GM19035 (cell line): Measurements from ENCODE around the gene FURIN.

Experiments
- ATAC-seq: cut with Tn5 transposase; IDR thresholded peaks from one replicate; pipeline ENCODE4 v1.9.1; 2021; ENCODE audit not compliant: unreplicated experiment

The FURIN gene

GRCh38 chr15:90881978-90882721, 13.8 kb downstream of the FURIN start:
- no peak for ATAC-seq

DNA sequence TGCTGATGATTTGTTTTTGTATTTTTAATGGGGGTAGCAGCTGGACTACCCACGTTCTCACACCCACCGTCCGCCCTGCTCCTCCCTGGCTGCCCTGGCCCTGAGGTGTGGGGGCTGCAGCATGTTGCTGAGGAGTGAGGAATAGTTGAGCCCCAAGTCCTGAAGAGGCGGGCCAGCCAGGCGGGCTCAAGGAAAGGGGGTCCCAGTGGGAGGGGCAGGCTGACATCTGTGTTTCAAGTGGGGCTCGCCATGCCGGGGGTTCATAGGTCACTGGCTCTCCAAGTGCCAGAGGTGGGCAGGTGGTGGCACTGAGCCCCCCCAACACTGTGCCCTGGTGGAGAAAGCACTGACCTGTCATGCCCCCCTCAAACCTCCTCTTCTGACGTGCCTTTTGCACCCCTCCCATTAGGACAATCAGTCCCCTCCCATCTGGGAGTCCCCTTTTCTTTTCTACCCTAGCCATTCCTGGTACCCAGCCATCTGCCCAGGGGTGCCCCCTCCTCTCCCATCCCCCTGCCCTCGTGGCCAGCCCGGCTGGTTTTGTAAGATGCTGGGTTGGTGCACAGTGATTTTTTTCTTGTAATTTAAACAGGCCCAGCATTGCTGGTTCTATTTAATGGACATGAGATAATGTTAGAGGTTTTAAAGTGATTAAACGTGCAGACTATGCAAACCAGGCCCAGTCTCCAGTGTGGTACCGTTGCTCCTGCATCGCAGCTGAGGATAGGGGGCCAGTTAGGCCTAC, 14.6 kb downstream of the FURIN start:
- no peak for ATAC-seq

GRCh38 chr15:90883526-90883975, 15.2 kb downstream of the FURIN start:
- ATAC-seq, result no peak

DNA sequence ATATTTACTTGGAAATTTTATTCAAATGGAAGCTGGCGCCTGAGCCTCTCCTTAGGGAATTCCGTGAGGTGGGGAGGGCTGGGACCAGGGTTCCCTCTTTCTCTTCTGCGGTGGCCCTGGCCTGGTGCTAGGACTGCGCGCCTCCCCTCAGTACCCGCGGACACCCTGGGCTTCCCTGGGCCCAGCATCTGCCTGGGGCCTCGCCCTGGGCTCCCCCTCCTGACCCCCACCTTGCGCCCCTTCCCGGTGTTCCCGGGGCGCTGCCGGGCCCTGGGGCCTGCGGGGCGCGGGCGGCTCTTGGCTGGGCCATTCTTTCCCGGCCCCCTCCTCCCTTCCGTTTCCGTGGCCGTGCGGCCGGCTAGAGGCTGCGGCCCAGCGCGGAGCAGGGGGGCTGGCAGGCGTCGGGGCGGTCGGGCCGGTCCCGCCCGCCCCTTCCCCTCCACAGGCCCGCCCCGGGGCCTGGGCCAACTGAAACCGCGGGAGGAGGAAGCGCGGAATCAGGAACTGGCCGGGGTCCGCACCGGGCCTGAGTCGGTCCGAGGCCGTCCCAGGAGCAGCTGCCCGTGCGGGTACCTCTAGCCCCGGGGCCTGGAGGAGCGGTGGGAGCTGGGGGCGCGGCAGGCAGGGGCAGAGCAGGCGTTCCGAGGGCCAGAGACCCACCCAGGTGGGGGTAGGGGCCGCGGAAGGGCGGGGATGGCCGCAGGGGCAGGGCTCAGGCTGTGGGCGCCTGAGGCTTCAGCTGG, 15.8 kb downstream of the FURIN start, which contains the start of gene FES:
Gene FES, plus strand, starts transcription at position 529 of the 743 bp plus-strand sequence. CDS start 542 bp downstream, outside the sequence.
- no peak for ATAC-seq

GRCh38 chr15:90884719-90885431, 16.5 kb downstream of the FURIN start:
- ATAC-seq, result no peak

DNA sequence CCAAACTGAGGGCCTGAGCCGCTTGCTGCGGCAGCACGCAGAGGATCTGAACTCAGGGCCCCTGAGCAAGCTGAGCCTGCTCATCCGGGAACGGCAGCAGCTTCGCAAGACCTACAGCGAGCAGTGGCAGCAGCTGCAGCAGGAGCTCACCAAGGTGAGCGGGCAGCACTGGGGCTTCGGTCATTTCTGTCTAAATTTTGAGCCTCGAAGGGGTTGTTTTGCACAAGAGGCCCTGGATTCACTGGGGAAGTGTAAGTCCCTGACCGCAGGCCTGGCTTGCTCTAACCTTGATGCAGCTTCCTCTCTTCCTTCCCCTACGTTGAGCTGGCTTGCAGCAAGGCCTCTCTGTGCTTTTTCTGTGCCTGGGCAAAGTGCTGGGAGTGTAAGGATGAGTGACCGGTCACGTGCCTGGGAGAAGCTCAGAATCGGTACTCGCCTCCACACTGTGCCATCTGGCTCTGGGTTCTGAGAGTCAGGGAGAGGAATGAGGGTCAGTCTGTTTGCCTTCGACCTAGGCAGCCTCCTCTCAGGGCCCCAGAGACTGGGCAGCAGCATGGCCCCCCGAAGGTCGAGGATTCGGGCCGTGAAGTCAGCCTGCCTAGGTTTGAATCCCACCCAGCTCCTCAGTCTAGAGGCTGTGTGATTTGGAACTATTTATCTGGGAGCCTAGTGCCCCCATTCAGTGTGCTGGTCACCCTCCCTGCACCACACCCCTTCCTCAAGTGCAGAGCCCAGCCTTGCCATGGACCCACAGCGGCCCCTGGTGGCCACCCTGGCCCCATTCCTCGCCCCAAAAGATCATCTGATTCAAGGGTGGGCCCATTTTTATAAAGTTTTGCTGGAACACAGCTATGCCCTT, 17.3 kb downstream of the FURIN start:
- no peak for ATAC-seq

GRCh38 chr15:90886291-90886614, 17.9 kb downstream of the FURIN start:
- ATAC-seq, result no peak

GRCh38 chr15:90887037-90887481, 18.7 kb downstream of the FURIN start:
- no peak for ATAC-seq

- no peak for ATAC-seq
Observed at GRCh38 chr15:90889313-90889730, 20.9 kb downstream of the FURIN start.

DNA sequence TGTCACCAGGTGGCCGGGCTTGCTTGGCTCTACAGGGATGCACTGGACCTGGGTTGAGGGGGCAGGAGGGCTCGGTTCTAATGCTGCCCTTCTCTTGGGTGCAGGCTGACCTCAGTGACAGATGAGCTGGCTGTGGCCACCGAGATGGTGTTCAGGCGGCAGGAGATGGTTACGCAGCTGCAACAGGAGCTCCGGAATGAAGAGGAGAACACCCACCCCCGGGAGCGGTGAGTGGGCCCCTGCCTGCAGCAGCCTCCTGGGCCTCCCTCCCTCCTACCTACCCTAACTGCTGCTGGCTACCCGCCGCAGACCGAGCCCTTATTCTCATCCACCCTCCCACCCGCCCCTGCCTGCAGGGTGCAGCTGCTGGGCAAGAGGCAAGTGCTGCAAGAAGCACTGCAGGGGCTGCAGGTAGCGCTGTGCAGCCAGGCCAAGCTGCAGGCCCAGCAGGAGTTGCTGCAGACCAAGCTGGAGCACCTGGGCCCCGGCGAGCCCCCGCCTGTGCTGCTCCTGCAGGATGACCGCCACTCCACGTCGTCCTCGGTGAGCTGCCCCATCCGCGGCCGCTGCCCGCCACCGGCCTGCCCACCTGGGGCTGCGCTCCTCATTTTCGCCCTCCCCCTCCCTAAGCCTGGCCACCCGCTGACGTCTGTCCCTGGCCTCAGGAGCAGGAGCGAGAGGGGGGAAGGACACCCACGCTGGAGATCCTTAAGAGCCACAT, 21.5 kb downstream of the FURIN start:
- ATAC-seq, result no peak

DNA sequence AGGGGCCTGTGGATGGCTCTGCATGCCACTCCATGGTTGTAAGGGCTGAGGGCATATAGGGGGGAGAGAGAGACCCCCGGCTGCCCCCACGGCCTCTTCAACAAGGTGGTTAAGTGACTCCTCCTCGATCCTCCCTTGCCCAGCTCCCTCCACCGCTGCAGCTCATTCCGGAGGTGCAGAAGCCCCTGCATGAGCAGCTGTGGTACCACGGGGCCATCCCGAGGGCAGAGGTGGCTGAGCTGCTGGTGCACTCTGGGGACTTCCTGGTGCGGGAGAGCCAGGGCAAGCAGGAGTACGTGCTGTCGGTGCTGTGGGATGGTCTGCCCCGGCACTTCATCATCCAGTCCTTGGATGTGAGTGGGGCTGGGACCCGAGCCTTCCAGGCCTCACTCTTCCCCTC, 22.5 kb downstream of the FURIN start:
- ATAC-seq, result no peak

- no peak for ATAC-seq
Observed at GRCh38 chr15:90891346-90891949, 23.1 kb downstream of the FURIN start.

GRCh38 chr15:90892023-90892422, 23.6 kb downstream of the FURIN start:
- ATAC-seq, result no peak

DNA sequence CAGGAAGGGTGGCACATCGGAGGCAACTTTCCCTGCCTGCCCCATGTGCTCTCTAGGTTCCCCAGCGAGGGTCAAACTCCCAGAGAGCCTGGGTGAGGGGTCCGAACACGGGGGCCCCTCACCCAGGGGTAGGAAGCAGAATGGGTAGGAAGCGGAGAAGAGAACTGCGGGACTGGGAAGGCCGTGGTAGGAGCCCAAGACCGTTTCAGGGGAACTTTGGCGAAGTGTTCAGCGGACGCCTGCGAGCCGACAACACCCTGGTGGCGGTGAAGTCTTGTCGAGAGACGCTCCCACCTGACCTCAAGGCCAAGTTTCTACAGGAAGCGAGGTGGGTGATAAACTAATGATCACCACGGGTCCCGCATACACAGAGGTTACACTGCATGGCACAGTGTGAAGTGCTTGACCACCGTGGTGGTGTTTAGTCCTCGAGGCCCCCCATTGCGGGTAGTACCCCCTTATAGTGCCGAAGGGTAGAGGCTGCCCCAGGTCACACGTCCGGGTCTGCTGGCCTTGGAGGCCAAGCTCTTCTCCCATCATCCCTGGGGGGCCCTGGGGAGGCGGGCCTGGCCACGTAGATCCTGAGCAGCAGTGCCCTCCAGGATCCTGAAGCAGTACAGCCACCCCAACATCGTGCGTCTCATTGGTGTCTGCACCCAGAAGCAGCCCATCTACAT, 24.2 kb downstream of the FURIN start:
- ATAC-seq, result no peak

DNA sequence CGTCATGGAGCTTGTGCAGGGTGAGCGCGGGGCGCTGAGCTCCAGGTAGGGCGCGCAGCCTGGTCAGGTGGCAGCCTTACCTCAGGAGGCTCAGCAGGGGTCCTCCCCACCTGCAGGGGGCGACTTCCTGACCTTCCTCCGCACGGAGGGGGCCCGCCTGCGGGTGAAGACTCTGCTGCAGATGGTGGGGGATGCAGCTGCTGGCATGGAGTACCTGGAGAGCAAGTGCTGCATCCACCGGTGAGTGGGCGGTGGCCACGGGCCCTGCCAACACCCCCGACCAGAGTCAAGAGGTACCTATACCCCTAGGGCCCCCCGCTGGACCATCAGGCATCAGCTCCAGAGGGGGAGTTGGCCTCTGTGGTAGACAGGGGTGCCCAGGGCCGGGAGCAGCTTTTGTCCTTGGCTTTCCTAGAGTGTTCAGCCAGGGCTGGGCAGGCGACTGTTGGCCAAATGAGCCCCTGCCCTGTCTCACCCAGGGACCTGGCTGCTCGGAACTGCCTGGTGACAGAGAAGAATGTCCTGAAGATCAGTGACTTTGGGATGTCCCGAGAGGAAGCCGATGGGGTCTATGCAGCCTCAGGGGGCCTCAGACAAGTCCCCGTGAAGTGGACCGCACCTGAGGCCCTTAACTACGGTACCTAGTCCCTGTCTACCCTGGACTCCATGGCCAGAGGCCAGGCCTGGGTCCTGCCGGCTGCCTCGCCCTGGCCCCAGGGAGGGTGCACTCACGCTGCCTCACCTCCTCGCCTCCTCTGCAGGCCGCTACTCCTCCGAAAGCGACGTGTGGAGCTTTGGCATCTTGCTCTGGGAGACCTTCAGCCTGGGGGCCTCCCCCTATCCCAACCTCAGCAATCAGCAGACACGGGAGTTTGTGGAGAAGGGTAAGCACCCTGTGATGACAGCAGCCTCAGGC, 25.0 kb downstream of the FURIN start:
- ATAC-seq, result no peak

- ATAC-seq, result no peak
Observed at GRCh38 chr15:90895571-90896117, 27.3 kb downstream of the FURIN start.

DNA sequence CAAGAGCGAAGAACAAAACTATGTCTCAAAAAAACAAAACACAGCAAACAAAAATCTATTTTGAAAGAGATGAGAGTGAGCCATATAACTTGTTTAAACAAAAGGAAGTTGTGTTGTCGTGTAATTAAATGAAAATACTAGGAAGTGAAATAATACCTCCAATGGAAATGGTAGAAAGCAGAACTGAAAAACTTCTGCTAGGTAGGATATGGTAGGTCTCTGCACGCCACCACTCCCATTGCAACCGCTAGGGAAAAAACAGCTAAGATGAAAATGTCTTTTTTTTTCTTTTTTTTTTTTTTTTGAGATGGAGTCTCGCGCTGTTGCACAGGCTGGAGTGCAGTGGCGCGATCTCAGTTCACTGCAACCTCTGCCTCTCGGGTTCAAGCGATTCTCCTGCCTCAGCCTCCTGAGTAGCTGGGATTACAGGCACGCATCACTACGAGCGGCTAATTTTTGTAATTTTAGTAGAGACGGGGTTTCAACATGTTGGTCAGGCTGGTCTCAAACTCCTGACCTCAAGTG, 28.8 kb downstream of the FURIN start:
- ATAC-seq, result peak; percentile 43
